Hepatocyte (in vitro differentiated cells): ENCODE results near the gene DOLPP1. TPM values are rescaled to one million over a fixed set of nuclear protein-coding genes. Genes with fewer than 3 reads are reported as not detected.

Source experiments
- DNase-seq: peaks from one replicate; pipeline ENCODE4 v3.0.0-alpha.2; 2016; ENCODE audit warnings: low spot score
- H2AFZ ChIP-seq: fragments of 200-600 bp; sonication (generic); 2 replicates; pipeline ENCODE4 v1.6.0; 2016; ENCODE audit warnings: antibody characterized with exemption, mild to moderate bottlenecking
- H3K27ac ChIP-seq: fragments of 200-600 bp; sonication (generic); 2 replicates; pipeline ENCODE4 v1.5.1; 2016; ENCODE audit warnings: mild to moderate bottlenecking
- H3K27me3 ChIP-seq: fragments of 200-600 bp; sonication (generic); 2 replicates; pipeline ENCODE4 v1.6.1; 2016
- H3K36me3 ChIP-seq: fragments of 200-600 bp; sonication (generic); replicated peaks from 2 replicates; pipeline ENCODE4 v1.5.1; 2016; ENCODE audit warnings: low read depth; ENCODE audit not compliant: insufficient read depth
- H3K4me1 ChIP-seq: fragments of 200-600 bp; sonication (generic); 2 replicates; pipeline ENCODE4 v1.5.1; 2016; ENCODE audit warnings: mild to moderate bottlenecking, moderate library complexity; ENCODE audit not compliant: insufficient read depth
- H3K4me2 ChIP-seq: fragments of 200-600 bp; sonication (generic); 2 replicates; pipeline ENCODE4 v1.6.0; 2016
- H3K4me3 ChIP-seq: fragments of 200-600 bp; sonication (generic); 2 replicates; pipeline ENCODE4 v1.5.1; 2016; ENCODE audit warnings: mild to moderate bottlenecking
- H3K79me2 ChIP-seq: fragments of 200-600 bp; sonication (generic); 2 replicates; pipeline ENCODE4 v1.6.0; 2017; ENCODE audit warnings: mild to moderate bottlenecking
- H3K9me2 ChIP-seq: fragments of 200-600 bp; sonication (generic); replicated peaks from 2 replicates; pipeline ENCODE4 v1.6.0; 2017; ENCODE audit warnings: mild to moderate bottlenecking; ENCODE audit not compliant: insufficient read depth
- H3K9me3 ChIP-seq: fragments of 200-600 bp; sonication (generic); 2 replicates; pipeline ENCODE4 v1.5.1; 2016; ENCODE audit warnings: low read depth, mild to moderate bottlenecking
- H4K20me1 ChIP-seq: fragments of 200-600 bp; sonication (generic); 2 replicates; pipeline ENCODE4 v1.6.0; 2016; ENCODE audit warnings: mild to moderate bottlenecking; ENCODE audit not compliant: insufficient read depth, poor library complexity, severe bottlenecking
- EZH2 ChIP-seq: fragments of 200-600 bp; sonication (generic); IDR thresholded peaks from 2 replicates; pipeline ENCODE4 v1.6.1; 2016; ENCODE audit warnings: antibody characterized with exemption, mild to moderate bottlenecking, borderline replicate concordance
- EZH2phosphoT487 ChIP-seq: fragments of 200-600 bp; sonication (generic); IDR thresholded peaks from one replicate; pipeline ENCODE4 v1.6.1; 2018; ENCODE audit warnings: antibody characterized with exemption, mild to moderate bottlenecking, low read depth, moderate library complexity; ENCODE audit not compliant: unreplicated experiment, severe bottlenecking
- WGBS: methylation state at CpG from one replicate; pipeline ENCODE4 v1.1.6; 2016; ENCODE audit warnings: low lambda C conversion rate; ENCODE audit errors: missing lambda C conversion rate; 5-methylcytosine and 5-hydroxymethylcytosine counted together
- polyA plus RNA-seq: library from polyadenylated mRNA; unstranded; fragments of >200 nt; fragmentation: Nextera tagmentation; extraction: Ambion mirVana; gene quantifications from 2 replicates; pipeline ENCODE4 v1.2.1, GENCODE V29; 2016
- total RNA-seq: library from RNA; depleted of rRNA; stranded (reverse); fragments of >200 nt; gene quantifications from 2 replicates; pipeline ENCODE4 v1.2.3, GENCODE V29; 2014
- TF ChIP-seq, protein P1 (sequence below): fragments of 200-600 bp; sonication (generic); IDR thresholded peaks from 2 replicates; pipeline ENCODE4 v1.5.1; 2016; ENCODE audit warnings: antibody characterized with exemption, mild to moderate bottlenecking; ENCODE audit not compliant: poor library complexity

Gene DOLPP1
- total and polyA plus RNA-seq, 2 experiments from 2014 or later: 16.2 to 20.6 TPM

DNA sequence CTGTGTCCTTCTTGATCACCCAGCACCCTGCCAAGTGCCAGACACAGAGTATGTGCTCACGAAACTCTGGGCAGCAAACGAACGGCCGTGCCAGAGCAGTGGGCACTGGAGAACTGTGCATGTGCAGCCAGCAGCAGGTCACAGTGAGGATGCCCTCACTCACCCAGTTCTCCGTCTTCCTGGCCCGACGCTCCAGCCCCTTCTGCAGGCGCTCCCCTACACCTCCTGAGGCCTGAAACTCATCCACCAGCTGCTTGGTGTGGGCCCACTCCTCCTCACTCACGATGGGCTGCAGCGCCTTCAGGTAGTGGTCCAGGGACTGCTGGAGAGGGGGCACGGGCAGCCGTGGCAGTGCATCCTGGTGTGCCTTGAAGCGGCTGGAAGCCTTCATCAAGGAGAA lies 26.7 kb downstream of the DOLPP1 start:
- H2AFZ ChIP-seq: no peak overlapping the region
- no peak overlapping the region for H3K27ac ChIP-seq
- no peaks in the 10 kb centered on the region for H3K9me2 ChIP-seq
- 87% methylated on average over 13 of the region's 13 CpGs for WGBS
- H3K4me2 ChIP-seq: no peak overlapping the region
- peaks cover 12% of the 10 kb centered on the region for H3K4me1 ChIP-seq
- H3K4me3 ChIP-seq: no peak overlapping the region
- H3K36me3 ChIP-seq: no peaks in the 10 kb centered on the region
- no peaks in the 10 kb centered on the region for H3K27me3 ChIP-seq
- peaks cover 17% of the 10 kb centered on the region for H3K79me2 ChIP-seq
- TF ChIP-seq, protein P1, sequence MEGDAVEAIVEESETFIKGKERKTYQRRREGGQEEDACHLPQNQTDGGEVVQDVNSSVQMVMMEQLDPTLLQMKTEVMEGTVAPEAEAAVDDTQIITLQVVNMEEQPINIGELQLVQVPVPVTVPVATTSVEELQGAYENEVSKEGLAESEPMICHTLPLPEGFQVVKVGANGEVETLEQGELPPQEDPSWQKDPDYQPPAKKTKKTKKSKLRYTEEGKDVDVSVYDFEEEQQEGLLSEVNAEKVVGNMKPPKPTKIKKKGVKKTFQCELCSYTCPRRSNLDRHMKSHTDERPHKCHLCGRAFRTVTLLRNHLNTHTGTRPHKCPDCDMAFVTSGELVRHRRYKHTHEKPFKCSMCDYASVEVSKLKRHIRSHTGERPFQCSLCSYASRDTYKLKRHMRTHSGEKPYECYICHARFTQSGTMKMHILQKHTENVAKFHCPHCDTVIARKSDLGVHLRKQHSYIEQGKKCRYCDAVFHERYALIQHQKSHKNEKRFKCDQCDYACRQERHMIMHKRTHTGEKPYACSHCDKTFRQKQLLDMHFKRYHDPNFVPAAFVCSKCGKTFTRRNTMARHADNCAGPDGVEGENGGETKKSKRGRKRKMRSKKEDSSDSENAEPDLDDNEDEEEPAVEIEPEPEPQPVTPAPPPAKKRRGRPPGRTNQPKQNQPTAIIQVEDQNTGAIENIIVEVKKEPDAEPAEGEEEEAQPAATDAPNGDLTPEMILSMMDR: no peak
- TF ChIP-seq EZH2phosphoT487 (no peak), EZH2 (no peak)
- DNase-seq: no peak
- H3K9me3 ChIP-seq: no peaks in the 10 kb centered on the region
- H4K20me1 ChIP-seq: no peaks in the 10 kb centered on the region

DNA sequence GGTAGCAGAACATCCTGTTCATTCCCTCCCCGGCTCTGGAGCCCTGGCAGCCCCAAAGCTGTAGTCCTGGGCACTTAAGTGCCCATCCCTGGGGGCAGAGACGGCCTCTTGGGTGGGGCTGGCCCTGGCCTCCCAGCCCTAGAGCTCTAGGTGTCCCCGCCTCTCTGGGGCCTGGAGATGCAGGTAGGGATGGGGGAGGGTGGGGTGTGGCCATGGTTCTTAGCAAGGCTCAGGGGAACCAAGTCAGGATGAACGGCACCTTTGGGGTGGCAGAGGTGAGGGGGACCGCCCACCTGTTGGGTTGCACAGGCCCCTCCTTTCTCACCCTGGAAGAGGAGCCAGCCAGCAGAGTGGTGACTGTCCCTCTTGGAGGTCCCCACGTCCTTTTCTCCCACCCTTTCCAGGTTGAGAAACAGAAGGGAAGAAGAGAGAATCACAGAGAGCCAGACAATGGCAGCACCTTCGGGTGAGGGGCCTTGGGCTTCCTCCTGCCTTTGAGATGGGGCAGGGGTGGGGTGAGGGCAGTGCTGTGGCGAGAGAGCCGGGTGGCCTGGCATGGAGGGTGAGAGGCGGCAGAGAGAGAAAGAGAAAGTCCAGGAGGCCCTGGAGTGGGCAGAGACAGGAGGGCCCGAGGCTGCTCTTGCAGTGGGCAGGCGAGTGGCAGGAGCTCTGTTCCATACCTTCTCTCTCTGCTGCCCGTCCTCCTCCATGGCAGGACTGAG lies 27.3 kb downstream of the DOLPP1 start:
- Histone ChIP-seq H3K27ac (no peak overlapping the region), H3K79me2 (peaks cover 23% of the 10 kb centered on the region), H3K36me3 (no peaks in the 10 kb centered on the region), H3K27me3 (no peaks in the 10 kb centered on the region), H3K4me2 (no peak overlapping the region), H4K20me1 (no peaks in the 10 kb centered on the region), H3K9me2 (no peaks in the 10 kb centered on the region), H3K4me3 (no peak overlapping the region), H3K4me1 (peaks cover 16% of the 10 kb centered on the region), H3K9me3 (no peaks in the 10 kb centered on the region), H2AFZ (no peak overlapping the region)
- 90% methylated on average over 13 of the region's 13 CpGs for WGBS
- no peak for DNase-seq
- no peak for TF ChIP-seq EZH2
- no peak for TF ChIP-seq EZH2phosphoT487

DNA sequence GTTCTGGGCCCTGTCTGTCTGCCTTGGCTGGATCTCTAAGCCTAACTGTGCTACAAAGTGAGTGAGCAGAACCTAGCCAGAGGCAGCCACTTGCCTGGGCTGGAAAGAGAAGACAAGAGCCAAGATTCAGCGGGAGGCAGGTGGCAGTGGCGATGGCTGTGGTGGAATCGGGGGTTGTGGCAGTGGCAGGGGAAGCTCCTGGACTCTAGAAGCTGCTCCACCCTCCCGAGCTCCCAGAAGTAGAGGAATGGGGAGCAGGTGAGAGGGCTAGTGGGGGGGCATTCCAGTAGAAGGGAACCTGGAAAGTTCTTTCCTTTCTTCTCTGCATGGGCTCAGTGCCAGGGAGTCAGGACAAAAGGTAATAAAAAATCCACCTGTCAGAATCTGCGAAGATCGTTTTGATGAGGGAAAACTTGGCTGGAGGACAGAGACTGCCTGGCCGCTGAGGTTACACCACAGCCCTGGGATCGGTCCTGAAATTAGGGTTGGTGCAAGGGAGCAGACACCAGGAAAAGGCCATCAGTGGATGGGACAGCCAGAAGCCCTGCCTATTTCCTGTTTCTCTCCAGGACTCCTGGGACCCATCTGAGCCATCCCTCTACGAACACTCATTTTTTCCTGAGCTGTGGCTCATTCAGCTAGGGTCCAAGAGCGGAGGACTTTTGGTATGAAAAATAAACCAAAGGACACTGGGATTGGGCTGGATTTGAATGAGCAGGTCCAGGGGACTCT lies 28.1 kb downstream of the DOLPP1 start:
- TF ChIP-seq EZH2phosphoT487: no peak
- TF ChIP-seq, protein P1: no peak
- TF ChIP-seq EZH2: no peak
- no peak overlapping the region for H3K4me3 ChIP-seq
- H2AFZ ChIP-seq: no peak overlapping the region
- H4K20me1 ChIP-seq: peaks cover 4% of the 10 kb centered on the region
- H3K4me2 ChIP-seq: peak overlapping the region; percentile 99
- 90% methylated on average over 10 of the region's 10 CpGs for WGBS
- H3K36me3 ChIP-seq: no peaks in the 10 kb centered on the region
- H3K27ac ChIP-seq: no peak overlapping the region
- H3K4me1 ChIP-seq: peaks cover 18% of the 10 kb centered on the region
- H3K79me2 ChIP-seq: peaks cover 30% of the 10 kb centered on the region
- H3K27me3 ChIP-seq: no peaks in the 10 kb centered on the region
- H3K9me3 ChIP-seq: no peaks in the 10 kb centered on the region
- no peaks in the 10 kb centered on the region for H3K9me2 ChIP-seq
- no peak for DNase-seq

DNA sequence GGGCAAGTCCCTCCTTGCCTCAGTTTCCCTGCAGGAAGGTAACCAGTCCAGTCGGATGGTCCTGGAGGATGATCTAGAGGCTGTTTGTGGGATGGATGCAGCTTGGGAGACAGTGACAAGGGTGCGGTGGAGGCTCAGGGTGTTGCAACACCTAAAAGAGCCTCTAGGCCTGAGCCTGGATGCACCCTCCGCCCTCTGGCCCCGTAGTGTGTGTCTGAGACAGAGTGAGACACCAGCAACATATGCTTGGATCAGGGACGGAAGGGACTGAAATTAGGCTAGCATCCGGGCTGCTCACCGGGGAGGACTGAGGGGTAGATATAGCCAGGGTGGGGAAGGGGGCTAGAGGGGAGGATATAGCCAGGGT lies 28.6 kb downstream of the DOLPP1 start:
- Histone ChIP-seq H3K4me2 (peak overlapping the region; percentile 99), H3K27ac (no peak overlapping the region), H3K36me3 (no peaks in the 10 kb centered on the region), H3K9me3 (no peaks in the 10 kb centered on the region), H3K9me2 (no peaks in the 10 kb centered on the region), H3K4me1 (peaks cover 18% of the 10 kb centered on the region), H2AFZ (no peak overlapping the region), H4K20me1 (peaks cover 4% of the 10 kb centered on the region), H3K27me3 (no peaks in the 10 kb centered on the region), H3K4me3 (no peak overlapping the region), H3K79me2 (peaks cover 36% of the 10 kb centered on the region)
- DNase-seq: peak; percentile 37
- TF ChIP-seq EZH2: no peak
- TF ChIP-seq, protein P1: no peak
- no peak for TF ChIP-seq EZH2phosphoT487
- WGBS: 77% methylated on average over 7 of the region's 7 CpGs
